Cardiac muscle cell (in vitro differentiated cells and primary cell): ENCODE data around the gene EFCAB8. TPM values are rescaled to one million over a fixed set of nuclear protein-coding genes. Genes with fewer than 3 reads are reported as not detected.
"Not testable (repeated sequence)": the region's sequence is repeated elsewhere in the genome, so short reads cannot be mapped to it uniquely, and the experiment has no call there.

Experiments
- DNase-seq, 2 donors: peaks; one replicate each; pipeline versions ENCODE4 v3.0.0 to v3.0.0-alpha.2; 2010 to 2017; ENCODE audit warnings: low read depth in 1 of 2, low spot score in 1 of 2
- H3K27ac ChIP-seq: fragments of 200-600 bp; sonication (generic); 2 replicates; pipeline ENCODE4 v1.5.1; 2016
- H3K27me3 ChIP-seq: fragments of 200-600 bp; sonication (generic); 2 replicates; pipeline ENCODE4 v1.6.0; 2016; ENCODE audit warnings: control low read depth
- H3K36me3 ChIP-seq: fragments of 200-600 bp; sonication (generic); 2 replicates; pipeline ENCODE4 v1.5.1; 2016; ENCODE audit warnings: control low read depth
- H3K4me1 ChIP-seq: fragments of 200-600 bp; sonication (generic); 2 replicates; pipeline ENCODE4 v1.8.1; 2017; ENCODE audit warnings: low read depth, mild to moderate bottlenecking, mixed run types
- H3K4me3 ChIP-seq: fragments of 200-600 bp; sonication (generic); 2 replicates; pipeline ENCODE4 v1.5.1; 2016; ENCODE audit warnings: mild to moderate bottlenecking
- H3K9me3 ChIP-seq: fragments of 200-600 bp; sonication (generic); 2 replicates; pipeline ENCODE4 v1.5.1; 2017; ENCODE audit warnings: low read depth, mild to moderate bottlenecking, control low read depth
- polyA plus RNA-seq: library from polyadenylated mRNA; unstranded; fragments of >200 nt; fragmentation: Nextera tagmentation; extraction: Ambion mirVana; gene quantifications from 2 replicates; pipeline ENCODE4 v1.2.1, GENCODE V29; 2016
- total RNA-seq: library from RNA; depleted of rRNA; stranded (reverse); fragments of >200 nt; gene quantifications from 2 replicates; pipeline ENCODE4 v1.2.3, GENCODE V29; 2016
- TF ChIP-seq, protein P1 (sequence below): IDR thresholded peaks from 2 replicates; pipeline ENCODE4 v1.5.1; 2012; ENCODE audit warnings: low read depth, mild to moderate bottlenecking, low read length

EFCAB8 gene
- total and polyA plus RNA-seq, 2 experiments from 2014 or later = 0.54 TPM; not detected in 1

- no peaks in the 10 kb centered on the region for H3K27me3 ChIP-seq
Measured at GRCh38 chr20:32972181-32973076, 113.7 kb downstream of the EFCAB8 start.

GRCh38 chr20:32973077-32973717 is 114.5 kb downstream of the EFCAB8 start:
- TF ChIP-seq, protein P1, sequence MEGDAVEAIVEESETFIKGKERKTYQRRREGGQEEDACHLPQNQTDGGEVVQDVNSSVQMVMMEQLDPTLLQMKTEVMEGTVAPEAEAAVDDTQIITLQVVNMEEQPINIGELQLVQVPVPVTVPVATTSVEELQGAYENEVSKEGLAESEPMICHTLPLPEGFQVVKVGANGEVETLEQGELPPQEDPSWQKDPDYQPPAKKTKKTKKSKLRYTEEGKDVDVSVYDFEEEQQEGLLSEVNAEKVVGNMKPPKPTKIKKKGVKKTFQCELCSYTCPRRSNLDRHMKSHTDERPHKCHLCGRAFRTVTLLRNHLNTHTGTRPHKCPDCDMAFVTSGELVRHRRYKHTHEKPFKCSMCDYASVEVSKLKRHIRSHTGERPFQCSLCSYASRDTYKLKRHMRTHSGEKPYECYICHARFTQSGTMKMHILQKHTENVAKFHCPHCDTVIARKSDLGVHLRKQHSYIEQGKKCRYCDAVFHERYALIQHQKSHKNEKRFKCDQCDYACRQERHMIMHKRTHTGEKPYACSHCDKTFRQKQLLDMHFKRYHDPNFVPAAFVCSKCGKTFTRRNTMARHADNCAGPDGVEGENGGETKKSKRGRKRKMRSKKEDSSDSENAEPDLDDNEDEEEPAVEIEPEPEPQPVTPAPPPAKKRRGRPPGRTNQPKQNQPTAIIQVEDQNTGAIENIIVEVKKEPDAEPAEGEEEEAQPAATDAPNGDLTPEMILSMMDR = no peak
- Histone ChIP-seq H3K36me3 (no peaks in the 10 kb centered on the region), H3K27me3 (no peaks in the 10 kb centered on the region), H3K9me3 (no peaks in the 10 kb centered on the region), H3K4me3 (no peak overlapping the region), H3K4me1 (peaks cover 16% of the 10 kb centered on the region), H3K27ac (peak overlapping the region; percentile 96)
- DNase-seq = no peak

More at GRCh38 chr20:32972181-32973076, 113.7 kb downstream of the EFCAB8 start:
- H3K4me3 ChIP-seq = no peak overlapping the region
- no peaks in the 10 kb centered on the region for H3K9me3 ChIP-seq
- peaks cover 16% of the 10 kb centered on the region for H3K4me1 ChIP-seq
- no peaks in the 10 kb centered on the region for H3K36me3 ChIP-seq
- TF ChIP-seq, protein P1 = no peak
- peak overlapping the region; percentile 96 for H3K27ac ChIP-seq
- DNase-seq = no peak

GRCh38 chr20:32974204-32975064 is 115.7 kb downstream of the EFCAB8 start:
- not testable (repeated sequence) for H3K27ac ChIP-seq, H3K27me3 ChIP-seq, DNase-seq, H3K36me3 ChIP-seq, H3K4me3 ChIP-seq, H3K9me3 ChIP-seq
- peaks cover 16% of the 10 kb centered on the region for H3K4me1 ChIP-seq

GRCh38 chr20:32975121-32975520 is 116.4 kb downstream of the EFCAB8 start:
- not testable (repeated sequence) for H3K27me3 ChIP-seq, H3K9me3 ChIP-seq, H3K27ac ChIP-seq, H3K36me3 ChIP-seq, H3K4me3 ChIP-seq, DNase-seq
- peaks cover 16% of the 10 kb centered on the region for H3K4me1 ChIP-seq

DNA sequence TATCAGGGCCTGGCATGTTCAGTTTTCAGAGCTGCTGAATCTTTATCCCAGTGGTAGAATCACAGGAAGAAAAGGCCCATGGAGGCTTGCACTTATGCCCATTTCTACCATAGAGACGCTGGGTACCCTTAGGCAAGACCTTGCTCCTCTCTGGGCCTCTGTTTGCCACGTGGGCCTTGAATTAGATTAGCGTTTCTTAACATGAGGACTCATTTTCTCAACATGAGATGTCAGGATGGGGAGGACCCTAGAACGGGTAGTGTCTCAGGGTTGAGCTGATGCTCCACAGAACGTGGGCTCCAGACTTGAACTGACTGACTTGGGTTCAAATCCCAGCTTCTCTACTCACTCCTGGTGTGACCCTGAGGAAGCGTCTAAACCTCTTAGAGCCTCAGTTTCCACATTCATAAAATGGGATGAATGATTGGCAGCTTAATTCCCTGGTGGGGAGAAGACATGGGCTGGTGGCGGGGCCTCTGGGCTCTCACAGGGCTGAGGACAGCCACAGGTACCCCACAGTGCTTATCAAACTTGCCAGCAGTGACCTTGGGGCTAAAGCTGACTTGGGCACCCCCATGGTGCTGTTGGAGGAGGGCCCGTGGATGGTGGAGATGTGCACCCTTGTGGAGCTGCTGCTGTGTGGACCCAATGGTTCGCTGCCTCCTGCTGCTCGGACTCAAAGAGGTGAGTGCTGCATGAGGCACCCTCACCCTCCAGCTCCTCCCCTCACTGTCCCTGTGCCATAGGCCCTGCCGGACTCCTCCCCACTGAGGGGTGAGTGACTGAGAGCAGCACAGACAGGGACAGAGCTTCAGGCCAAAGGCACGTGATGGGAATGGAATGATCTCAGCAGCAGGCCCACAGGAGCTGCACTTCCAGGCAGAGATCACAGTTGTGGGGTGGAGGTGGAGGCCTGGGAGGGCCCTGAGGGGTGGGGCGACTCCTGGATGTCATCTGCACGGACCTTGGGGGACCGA is 117.3 kb downstream of the EFCAB8 start:
- H3K4me1 ChIP-seq = peaks cover 16% of the 10 kb centered on the region
- H3K27ac ChIP-seq = no peak overlapping the region
- H3K36me3 ChIP-seq = no peaks in the 10 kb centered on the region
- DNase-seq = no peak
- H3K4me3 ChIP-seq = no peak overlapping the region
- TF ChIP-seq, protein P1 = no peak
- H3K9me3 ChIP-seq = no peaks in the 10 kb centered on the region
- H3K27me3 ChIP-seq = no peaks in the 10 kb centered on the region
